Mammary microvascular endothelial cell (primary cell): ENCODE measurements around the gene PABPC1L2B. TPM values are rescaled to one million over a fixed set of nuclear protein-coding genes. Genes with fewer than 3 reads are reported as not detected.

ENCODE experiments used
- total RNA-seq: library from RNA; depleted of rRNA; stranded (reverse); fragments of >200 nt; gene quantifications from 2 replicates; pipeline ENCODE4 v1.2.3, GENCODE V29; 2015

The PABPC1L2B gene
- not detected in 2 replicates for total RNA-seq

GRCh38 chrX:73002733-73003132 lies at the start of gene PABPC1L2B:
Gene PABPC1L2B, plus strand, starts transcription at chrX:73002939. Its CDS starts 704 bp downstream, at chrX:73003643.

Other genes starting within 250 kb of the PABPC1L2B start
- gene DMRTC1B, start 226.0 kb upstream of the PABPC1L2B start, total RNA-seq = not detected in 2 replicates
- gene FAM236B, start 220.3 kb upstream of the PABPC1L2B start, total RNA-seq = not detected in 2 replicates
- not detected in 2 replicates for gene FAM236D, start 194.7 kb upstream of the PABPC1L2B start, total RNA-seq
- not detected in 2 replicates for gene FAM236C, start 90.3 kb upstream of the PABPC1L2B start, total RNA-seq
- not detected in 2 replicates for gene FAM236A, start 64.7 kb upstream of the PABPC1L2B start, total RNA-seq
- gene DMRTC1, start 59.1 kb upstream of the PABPC1L2B start, total RNA-seq = not detected in 2 replicates
- not detected in 2 replicates for gene PABPC1L2A, start 76.6 kb downstream of the PABPC1L2B start, total RNA-seq
- 0.34 and 1.6 TPM in 2 replicates for gene NAP1L2, start 211.9 kb downstream of the PABPC1L2B start, total RNA-seq